ENCODE data around the gene VPS39. TPM values are rescaled to one million over a fixed set of nuclear protein-coding genes. Genes with fewer than 3 reads are reported as not detected.

The VPS39 gene
- total RNA-seq, 2 donors from 2014 or later = 33.1 to 38.3 TPM

DNA sequence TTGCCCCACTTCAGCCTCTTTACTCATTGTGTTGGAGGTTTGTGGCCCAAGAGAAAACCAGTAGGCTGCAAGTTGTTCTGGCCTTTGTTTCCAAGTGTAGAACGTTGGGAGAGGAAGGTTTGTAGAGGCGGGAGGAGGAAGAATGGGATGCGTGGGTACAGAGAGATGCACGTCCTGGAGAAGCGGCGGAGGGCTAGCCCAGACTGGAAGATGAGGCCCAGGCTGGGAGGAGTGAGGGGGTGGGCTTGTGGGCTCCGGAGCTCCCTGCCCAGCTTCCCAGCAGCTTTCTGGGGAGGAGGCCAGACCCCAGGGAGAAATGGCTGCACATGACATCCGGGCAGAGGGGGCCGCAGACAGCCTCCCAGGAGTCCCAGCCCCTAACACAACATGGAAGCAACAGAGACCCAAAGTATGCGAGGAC is 57.0 kb downstream of the VPS39 start:
- H3K36me3 ChIP-seq = no peaks in the 10 kb centered on the region
- peaks cover 0 to 27% of the 10 kb centered on the region in 2 donors for H3K4me1 ChIP-seq
- no peaks in the 10 kb centered on the region for H3K27me3 ChIP-seq
- H3K27ac ChIP-seq = peak overlapping the region; percentile 76 to 86
- H3K4me3 ChIP-seq = no peak overlapping the region
- no peaks in the 10 kb centered on the region for H3K9me3 ChIP-seq
- TF ChIP-seq CTCF (IDR thresholded peaks at IDR 0.05) = no peak
- no peak for DNase-seq (ENCODE audit: low spot score)

DNA sequence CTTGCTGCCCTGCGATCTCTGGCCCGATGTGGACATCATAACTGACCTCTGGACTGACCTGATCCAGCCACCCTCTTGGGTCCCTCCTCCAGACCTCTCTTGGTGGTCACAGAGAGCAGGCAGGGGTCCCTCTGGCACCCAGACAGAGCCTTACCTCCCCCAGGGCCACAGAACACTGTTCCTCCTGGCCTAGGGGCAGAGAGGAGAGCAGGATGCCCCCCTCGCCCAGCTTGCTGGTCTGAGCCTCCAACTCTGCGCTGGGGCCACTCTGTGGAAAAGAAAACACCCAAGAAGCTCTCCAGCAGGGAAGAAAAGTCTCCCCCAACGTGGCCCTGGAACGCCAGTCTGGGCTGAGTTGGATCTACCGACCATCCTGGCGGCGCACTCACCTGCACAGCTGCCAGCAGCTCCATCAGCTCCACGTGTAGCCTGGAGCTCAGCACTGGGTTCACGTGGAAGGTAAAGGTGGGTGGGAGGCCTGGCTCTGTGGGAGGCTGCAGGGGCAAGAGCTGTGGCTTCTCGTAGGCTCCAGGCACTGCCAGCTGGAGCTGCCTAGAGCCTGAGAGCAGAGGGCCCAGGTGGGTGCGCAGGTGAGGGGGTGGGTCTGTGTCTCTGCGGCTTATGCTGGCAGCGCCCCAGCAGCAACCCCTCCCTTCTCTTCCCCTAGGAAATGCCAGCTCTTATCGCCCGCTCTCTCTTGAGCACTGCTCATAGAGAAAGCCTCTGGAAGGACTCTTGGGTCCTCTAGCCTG is 57.7 kb downstream of the VPS39 start:
- Histone ChIP-seq H3K4me3 (no peak overlapping the region), H3K27me3 (no peaks in the 10 kb centered on the region), H3K4me1 (peaks cover 0 to 26% of the 10 kb centered on the region in 2 donors), H3K27ac (no peak overlapping the region), H3K9me3 (no peaks in the 10 kb centered on the region), H3K36me3 (no peaks in the 10 kb centered on the region)
- no peak for TF ChIP-seq CTCF (IDR thresholded peaks at IDR 0.05)
- DNase-seq (ENCODE audit: low spot score) = no peak

- no peak overlapping the region for H3K4me3 ChIP-seq
- peaks cover 0 to 26% of the 10 kb centered on the region in 2 donors for H3K4me1 ChIP-seq
- no peaks in the 10 kb centered on the region for H3K36me3 ChIP-seq
- H3K9me3 ChIP-seq = no peaks in the 10 kb centered on the region
- no peaks in the 10 kb centered on the region for H3K27me3 ChIP-seq
- no peak overlapping the region for H3K27ac ChIP-seq
- no peak for TF ChIP-seq CTCF (IDR thresholded peaks at IDR 0.05)
- no peak for DNase-seq (ENCODE audit: low spot score)
Observed at GRCh38 chr15:42149493-42150218, 58.4 kb downstream of the VPS39 start.

- no peak for DNase-seq (ENCODE audit: low spot score)
Observed at GRCh38 chr15:42148808-42149492, 59.2 kb downstream of the VPS39 start.

GRCh38 chr15:42147431-42147735 is 60.7 kb downstream of the VPS39 start:
- H3K4me1 ChIP-seq = peaks cover 0 to 20% of the 10 kb centered on the region in 2 donors
- no peaks in the 10 kb centered on the region for H3K27me3 ChIP-seq
- H3K36me3 ChIP-seq = no peaks in the 10 kb centered on the region
- H3K4me3 ChIP-seq = no peak overlapping the region
- H3K27ac ChIP-seq = no peak overlapping the region
- DNase-seq (ENCODE audit: low spot score) = no peak
- H3K9me3 ChIP-seq = no peaks in the 10 kb centered on the region
- no peak for TF ChIP-seq CTCF (IDR thresholded peaks at IDR 0.05)

More at GRCh38 chr15:42148808-42149492, 59.2 kb downstream of the VPS39 start:
- peaks cover 0 to 20% of the 10 kb centered on the region in 2 donors for H3K4me1 ChIP-seq
- no peak overlapping the region for H3K4me3 ChIP-seq
- no peaks in the 10 kb centered on the region for H3K27me3 ChIP-seq
- H3K27ac ChIP-seq = peak overlapping the region in 1 of 2 donors; percentile 27
- no peaks in the 10 kb centered on the region for H3K9me3 ChIP-seq
- H3K36me3 ChIP-seq = no peaks in the 10 kb centered on the region
- TF ChIP-seq CTCF (IDR thresholded peaks at IDR 0.05) = no peak

Measured in right atrium auricular region (tissue), 2 donors.